GM19239 (cell line): ENCODE data around the gene TMEM129.

Experiments used
- DNase-seq: peaks from one replicate; pipeline ENCODE4 v3.0.0; 2011; ENCODE audit warnings: low spot score; ENCODE audit not compliant: insufficient read length
- FAIRE-seq: peaks from 2 replicates; lab custom pipeline; 2011; peaks lifted over from hg19 to GRCh38; lab: Jason Lieb, UNC

Gene TMEM129

GRCh38 chr4:1723131-1723801 lies 2.1 kb upstream of the TMEM129 start:
- DNase-seq, result no peak
- FAIRE-seq, result peak; percentile 82

GRCh38 chr4:1722551-1723118 lies 1.5 kb upstream of the TMEM129 start:
- FAIRE-seq (peak; percentile 58), DNase-seq (no peak)

- DNase-seq, result no peak
- FAIRE-seq, result no peak
Measured at GRCh38 chr4:1721666-1722550, 785 bp upstream of the TMEM129 start.

DNA sequence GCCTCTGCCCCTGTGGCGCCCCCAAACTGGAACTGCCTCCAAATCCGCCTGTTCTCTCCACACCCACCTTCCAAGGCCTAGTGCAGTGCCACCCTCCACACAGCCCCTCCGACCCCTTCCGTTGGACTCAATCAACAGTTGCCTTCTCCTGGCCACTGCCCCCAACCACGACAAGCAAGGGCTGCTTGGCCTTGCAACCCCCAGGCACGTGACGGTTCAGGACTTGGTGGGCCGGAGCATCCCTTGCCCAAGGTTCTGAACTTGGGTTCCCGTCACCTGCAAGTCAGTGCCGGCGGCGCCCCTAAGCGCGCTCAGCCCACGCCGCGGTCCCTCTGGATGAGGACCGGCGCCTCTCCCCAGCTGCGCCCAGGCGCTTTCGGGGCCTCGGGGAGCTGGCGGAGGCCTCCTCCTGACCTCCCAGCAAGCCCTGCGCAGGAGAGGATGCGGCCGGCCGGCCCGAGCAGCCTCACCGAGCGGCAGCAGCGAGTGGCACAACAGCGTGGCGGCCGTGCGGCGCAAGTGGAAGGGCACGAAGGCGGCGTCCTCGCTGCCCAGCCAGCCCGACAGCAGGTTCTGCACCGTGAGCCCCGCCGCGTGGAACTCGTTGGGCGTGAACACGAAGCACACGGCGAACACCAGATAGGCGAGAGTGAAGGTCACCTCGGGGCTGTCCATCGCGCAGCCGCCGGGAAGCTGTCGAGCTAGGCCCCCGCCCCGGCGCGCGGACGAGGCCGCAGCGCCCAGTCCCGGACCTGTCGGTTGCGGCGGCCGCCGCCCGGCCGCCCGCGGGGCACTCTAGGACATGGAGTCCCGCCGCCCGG lies 750 bp downstream of the TMEM129 start:
- peak; percentile 37 for FAIRE-seq
- no peak for DNase-seq

DNA sequence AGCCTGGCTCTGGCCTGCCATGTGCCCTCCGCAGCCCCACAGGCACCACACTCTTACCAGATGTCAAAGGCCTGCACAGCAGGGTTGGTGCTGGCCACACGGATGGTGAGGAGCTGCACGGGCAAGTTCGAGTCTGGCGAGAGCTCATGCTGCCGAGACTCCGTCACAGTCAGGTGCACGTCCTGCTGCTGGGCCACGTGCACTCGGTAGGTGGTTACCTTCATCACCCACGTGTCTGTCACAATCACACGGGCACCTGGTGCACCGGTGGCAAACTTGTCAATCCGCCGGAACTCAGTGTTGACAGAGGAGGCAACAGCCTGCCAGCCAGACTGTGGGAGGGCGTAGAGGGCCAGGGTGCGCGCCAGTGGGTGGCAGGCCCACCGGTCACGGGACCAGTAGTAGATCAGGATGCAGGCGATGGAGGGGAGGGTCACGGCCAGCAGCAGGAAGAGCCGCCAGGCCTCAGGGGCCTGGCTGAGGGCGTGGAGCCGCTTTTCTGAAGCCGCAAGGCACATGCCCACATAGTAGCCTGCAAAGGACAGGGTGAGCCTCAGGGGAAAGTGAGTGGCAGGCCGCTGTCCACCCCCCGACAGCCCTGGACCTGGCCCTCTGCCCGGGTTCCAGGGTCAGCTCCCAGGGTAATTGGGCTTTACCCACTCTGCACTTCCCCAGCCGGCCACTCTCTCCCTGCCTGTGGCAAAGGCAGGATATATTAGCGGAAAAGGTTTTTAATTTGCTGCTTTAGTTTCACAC lies 2.9 kb downstream of the TMEM129 start:
- FAIRE-seq (no peak), DNase-seq (no peak)

GRCh38 chr4:1717129-1718094 lies 3.7 kb downstream of the TMEM129 start:
- FAIRE-seq (no peak), DNase-seq (no peak)

DNA sequence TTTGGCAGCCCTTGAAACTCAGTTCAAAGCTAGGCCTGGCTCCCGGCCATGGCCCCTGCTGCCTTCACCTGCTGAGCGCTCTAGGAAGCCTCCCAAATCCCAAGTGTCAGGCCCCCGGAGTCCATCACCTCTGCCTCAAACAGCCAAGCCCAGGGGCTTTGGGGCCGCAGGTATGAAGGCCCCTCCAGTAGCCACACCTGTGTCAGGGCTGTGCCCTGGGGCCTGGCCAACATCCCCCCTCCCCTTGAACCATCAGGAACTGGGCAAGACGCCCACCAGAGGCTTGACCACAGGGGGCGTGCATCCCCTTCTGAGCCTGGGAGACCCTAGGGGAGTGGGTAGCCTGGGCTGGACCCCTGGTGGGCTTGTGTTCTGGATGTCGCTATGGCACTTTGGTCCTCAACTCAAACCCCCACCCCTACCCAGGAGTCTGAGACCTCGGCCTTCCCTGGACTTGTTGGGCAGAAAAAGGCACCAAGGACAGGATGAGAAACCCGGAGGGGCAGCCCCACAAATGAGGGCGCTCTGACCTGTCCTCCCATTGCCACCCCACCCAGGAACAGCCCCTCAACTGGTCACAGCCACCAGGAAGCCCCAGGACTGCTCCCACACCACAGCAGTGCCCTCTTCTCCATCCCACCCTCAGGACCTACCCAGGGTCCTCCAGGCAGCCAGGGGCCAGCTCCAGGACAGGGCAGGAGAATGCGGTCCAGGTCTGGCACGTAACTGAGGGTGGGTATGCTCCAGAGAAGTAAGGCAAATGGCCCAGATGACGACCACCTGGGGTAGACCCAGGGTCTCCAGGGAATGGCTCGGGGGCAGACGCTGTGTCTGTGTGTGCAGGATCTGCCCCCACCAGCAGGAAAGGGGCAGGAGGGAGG lies 4.8 kb downstream of the TMEM129 start:
- no peak for FAIRE-seq
- no peak for DNase-seq

DNA sequence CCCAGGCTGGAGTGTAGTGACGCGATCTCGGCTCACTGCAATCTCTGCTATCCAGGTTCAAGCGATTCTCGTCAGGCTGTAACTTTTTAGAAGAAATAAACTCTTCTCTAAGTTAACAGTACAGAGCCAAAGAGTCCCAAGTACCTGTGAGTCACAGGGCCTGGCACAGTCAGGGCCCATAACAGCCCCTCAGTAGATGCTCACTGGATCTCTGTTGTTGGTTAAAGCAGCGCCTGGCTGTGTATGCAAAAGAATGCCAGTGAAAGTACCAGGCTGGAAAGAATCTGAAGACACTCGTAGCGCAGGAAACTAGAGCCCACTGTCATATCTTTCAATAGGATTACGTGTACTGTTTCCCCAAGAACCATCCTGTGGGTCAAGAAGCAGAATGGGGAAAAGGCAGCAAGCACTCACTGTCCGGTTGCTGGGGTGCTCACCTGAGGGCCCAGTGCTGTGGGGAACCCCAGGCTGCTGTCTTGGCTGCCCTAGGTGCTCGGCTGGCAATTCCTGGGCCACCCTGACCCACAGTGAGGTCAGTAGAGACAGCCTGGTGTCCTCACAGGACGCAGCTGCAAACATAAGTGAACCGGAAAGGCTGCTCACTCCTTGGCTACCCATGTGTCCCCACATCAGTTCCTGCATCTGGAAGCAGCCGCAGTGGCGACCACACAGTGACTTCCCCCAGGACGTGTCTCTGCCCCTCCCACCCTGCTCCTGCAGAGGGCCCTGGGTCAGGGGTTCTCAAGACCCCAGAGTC lies 5.9 kb downstream of the TMEM129 start:
- DNase-seq, result no peak
- FAIRE-seq, result peak; percentile 33

- no peak for DNase-seq
- FAIRE-seq, result peak; percentile 85
Measured at GRCh38 chr4:1714303-1715001, 6.7 kb downstream of the TMEM129 start.

DNA sequence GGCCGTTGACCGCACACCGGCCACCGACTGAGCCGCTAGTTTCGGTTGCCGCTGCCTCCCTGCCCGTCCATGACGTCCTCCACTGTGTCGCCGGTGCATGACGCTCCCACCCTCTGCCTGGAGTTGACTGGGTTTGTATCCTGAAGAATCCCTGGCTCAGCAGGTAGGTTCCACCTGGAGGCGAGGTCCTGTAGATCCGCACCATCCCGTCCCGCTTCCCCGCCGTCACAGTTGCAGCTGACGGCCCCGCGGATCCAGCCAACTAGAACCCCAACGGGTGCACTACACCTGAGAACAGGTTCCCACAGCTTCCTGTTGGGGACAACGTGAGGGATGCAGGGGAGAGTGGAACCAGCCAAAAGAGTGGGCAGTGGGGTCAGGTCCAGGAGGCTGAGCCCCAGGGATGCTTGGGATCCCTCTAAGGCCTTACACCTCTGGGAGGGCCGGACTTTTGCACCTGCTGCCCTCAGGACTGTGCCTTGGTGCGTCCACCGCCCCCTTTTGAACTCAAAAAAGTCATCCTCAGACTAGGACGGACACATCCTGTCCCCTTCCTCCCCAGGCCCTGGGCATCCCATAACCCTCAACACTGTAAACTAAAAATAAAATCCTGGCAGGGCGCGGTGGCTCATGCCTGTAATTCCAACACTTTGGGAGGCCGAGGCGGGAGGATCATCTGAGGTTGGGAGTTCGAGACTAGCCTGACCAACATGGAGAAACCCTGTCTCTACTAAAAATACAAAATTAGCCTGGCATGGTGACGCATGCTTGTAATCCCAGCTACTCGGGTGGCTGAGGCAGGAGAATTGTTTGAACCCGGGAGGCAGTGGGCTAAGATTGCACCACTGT lies 7.9 kb downstream of the TMEM129 start:
- DNase-seq (no peak), FAIRE-seq (peak; percentile 8)

GRCh38 chr4:1712216-1713002 lies 8.7 kb downstream of the TMEM129 start, which contains the start of gene SLBP:
SLBP (minus strand) TSS chr4:1712319; CDS start chr4:1712188, 131 bp downstream.
- DNase-seq (peak; percentile 95), FAIRE-seq (peak; percentile 87)

DNA sequence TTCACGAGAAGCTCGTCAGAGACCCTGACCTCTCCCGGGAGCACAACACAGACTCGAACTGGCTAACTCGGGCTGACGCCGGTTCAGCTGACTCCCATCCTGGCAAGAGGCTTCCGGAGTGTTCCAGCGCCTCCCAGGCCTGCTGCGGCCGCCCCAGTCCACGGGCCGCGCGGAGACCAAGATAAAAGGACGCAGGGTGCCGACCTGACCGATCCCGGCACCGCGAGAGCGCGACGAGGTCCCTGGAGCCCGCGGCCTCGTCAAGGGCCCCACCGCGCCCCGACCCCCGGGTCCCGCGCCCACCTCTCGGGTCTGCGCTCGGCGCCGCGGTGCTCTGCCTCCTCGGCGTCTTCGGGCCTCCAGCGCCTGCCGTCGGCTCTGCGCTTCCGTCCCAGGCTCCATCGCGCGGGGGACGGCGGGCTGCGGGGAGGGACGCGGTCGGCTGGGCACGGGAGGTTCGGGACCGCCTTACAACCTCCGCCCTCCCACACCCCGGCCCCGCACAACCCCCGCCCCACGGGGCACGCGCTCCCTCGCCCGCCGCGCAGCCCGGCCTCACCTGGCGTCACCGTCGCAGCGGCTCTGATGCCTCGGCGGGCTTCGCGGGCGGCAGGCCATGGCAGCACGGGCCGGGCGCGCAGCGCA lies 9.4 kb downstream of the TMEM129 start:
- FAIRE-seq (no peak), DNase-seq (no peak)

DNA sequence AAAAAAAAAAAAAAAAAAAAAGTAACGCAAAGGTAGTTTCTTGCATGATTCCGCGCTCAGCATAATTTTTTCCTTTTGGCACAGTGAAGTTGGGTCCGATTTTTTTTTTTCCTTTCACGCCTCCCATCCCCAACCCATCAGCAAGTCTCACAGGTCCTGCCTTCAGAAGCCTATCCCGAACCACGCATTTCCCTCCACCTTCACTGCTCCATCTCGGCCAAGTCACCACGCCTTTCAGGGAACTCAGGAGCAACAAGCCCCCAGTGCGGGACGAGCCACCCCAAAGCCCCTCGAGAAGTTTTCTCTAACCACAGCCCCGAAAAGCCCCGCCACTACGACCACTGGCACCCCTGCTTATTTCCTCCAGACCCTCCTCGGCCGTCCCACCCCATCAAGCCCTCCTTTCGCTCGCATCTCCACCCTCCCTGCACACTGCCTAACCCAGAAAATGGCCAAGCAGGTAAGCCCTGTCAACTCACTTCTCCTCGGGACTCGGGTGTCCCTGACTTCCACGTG lies 10.0 kb downstream of the TMEM129 start:
- no peak for DNase-seq
- peak; percentile 8 for FAIRE-seq

DNA sequence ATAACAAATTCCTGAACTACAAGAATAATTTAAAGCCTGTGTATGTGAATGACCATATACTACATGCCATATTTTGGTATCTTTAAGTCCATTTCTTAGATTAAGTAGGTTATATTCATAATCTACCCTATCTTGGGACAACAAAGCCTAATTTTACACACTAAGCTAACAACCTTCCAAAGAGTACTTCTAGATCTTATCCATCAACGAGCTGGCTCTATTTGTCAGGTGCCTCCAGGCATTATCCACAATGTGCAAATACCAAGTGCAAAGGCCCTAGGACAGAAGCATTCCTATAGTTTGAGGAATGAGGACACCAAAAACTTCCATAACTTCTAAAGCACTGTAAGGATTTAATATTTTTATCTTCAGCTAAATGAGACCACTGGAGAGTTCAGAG lies 12.5 kb downstream of the TMEM129 start:
- FAIRE-seq, result no peak

More for the DNA sequence above, 12.5 kb downstream of the TMEM129 start:
- DNase-seq, result no peak
